GM12892 (cell line): ENCODE data around the gene ZNF423.

Experiments used
- POLR2A ChIP-seq: IDR thresholded peaks from 2 replicates; pipeline ENCODE4 v1.6.1; 2011; ENCODE audit warnings: low read depth, low read length, control low read depth
- POLR2AphosphoS5 ChIP-seq: IDR thresholded peaks from 2 replicates; pipeline ENCODE4 v1.6.1; 2011; ENCODE audit warnings: low read depth, low read length, control low read depth
- TAF1 ChIP-seq: IDR thresholded peaks from 2 replicates; pipeline ENCODE4 v1.6.1; 2011; ENCODE audit warnings: low read depth, mild to moderate bottlenecking, control low read depth, low read length, borderline replicate concordance

DNA sequence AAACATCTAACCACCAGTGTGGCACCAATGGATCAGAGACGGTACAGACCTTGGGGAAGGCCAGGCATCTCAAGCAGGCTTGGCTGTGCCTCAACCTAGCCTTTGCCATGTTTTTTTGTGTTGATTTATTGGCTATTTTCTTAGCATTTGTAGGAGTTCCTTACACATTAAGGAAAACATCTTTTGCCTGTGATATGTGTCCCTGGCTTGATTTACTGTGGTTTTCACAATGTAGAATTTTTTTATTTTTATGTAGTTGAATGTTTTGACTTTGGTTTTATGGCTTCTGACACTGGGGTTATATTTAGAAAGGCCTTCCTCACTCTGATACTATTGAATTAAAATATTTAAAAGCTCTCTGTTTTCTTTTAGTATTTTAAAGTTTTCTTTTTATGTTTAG is 132.6 kb downstream of the ZNF423 start:
- TF ChIP-seq POLR2A (no peak), POLR2AphosphoS5 (no peak), TAF1 (no peak)
